ENCODE results near the gene UIMC1. TPM values are rescaled to one million over a fixed set of nuclear protein-coding genes. Genes with fewer than 3 reads are reported as not detected.

Gene UIMC1
- polyA plus RNA-seq, 1 of the 3 experiments (the other 2 are of a cell fraction), result 19.9 TPM

GRCh38 chr5:177018341-177018740, 11.8 kb upstream of the UIMC1 start:
- Histone ChIP-seq H4K20me1 (ENCODE audit: insufficient read depth) (no peaks in the 10 kb centered on the region), H3K36me3 (replicated peaks in 1 of 2; ENCODE audit: control insufficient read depth in 1 of 2, insufficient read depth in 2 of 2, low read length in 1 of 2) (no peaks in the 10 kb centered on the region), H3K27ac (ENCODE audit: low read depth in 2 of 2, low read length in 1 of 2) (no peak overlapping the region), H3F3A (replicated peaks; ENCODE audit: insufficient read depth) (peaks cover 6% of the 10 kb centered on the region), H3K27me3 (ENCODE audit: insufficient read depth) (no peaks in the 10 kb centered on the region), H3K4me3 (ENCODE audit: low read depth in 2 of 2, low read length in 1 of 2) (no peak overlapping the region), H3K9me2 (no peaks in the 10 kb centered on the region), H2AFZ (ENCODE audit: low read depth) (no peak overlapping the region), H3K9me3 (no peaks in the 10 kb centered on the region), H3K9ac (no peak overlapping the region), H3K4me2 (no peak overlapping the region), H3K4me1 (ENCODE audit: control insufficient read depth in 1 of 2, insufficient read depth in 2 of 2, low read depth in 1 of 2, low read length in 1 of 2) (peaks cover 0 to 1% of the 10 kb centered on the region in 2 experiments; a peak in 1 of 4 replicates), H3K79me2 (ENCODE audit: insufficient read depth) (peaks cover 15% of the 10 kb centered on the region; the same call in 1 of the 2 replicates)
- no peak for DNase-seq
- TF ChIP-seq RCOR1 (IDR thresholded peaks at IDR 0.05; ENCODE audit: low read length) (no peak), CHD2 (IDR thresholded peaks at IDR 0.05; ENCODE audit: low read length, partially characterized antibody) (no peak), GATA2 (CRISPR knock-in tag; IDR thresholded peaks at IDR 0.05) (no peak), TAF1 (IDR thresholded peaks at IDR 0.05; ENCODE audit: borderline replicate concordance, low read depth, low read length) (no peak), USF2 (IDR thresholded peaks at IDR 0.05; ENCODE audit: borderline replicate concordance, low read depth, low read length) (no peak), TCF12 (IDR thresholded peaks at IDR 0.05) (no peak)
- CTCF ChIA-PET, result no interaction called here
- 83% methylated on average over 2 of the region's 2 CpGs for WGBS (ENCODE audit: low lambda C conversion rate)
- POLR2A ChIA-PET, result no interaction called here

- Histone ChIP-seq H3K4me1 (ENCODE audit: control insufficient read depth in 1 of 2, insufficient read depth in 2 of 2, low read depth in 1 of 2, low read length in 1 of 2) (no peaks in the 10 kb centered on the region), H3K4me2 (no peak overlapping the region), H3F3A (replicated peaks; ENCODE audit: insufficient read depth) (no peaks in the 10 kb centered on the region), H3K36me3 (replicated peaks in 1 of 2; ENCODE audit: control insufficient read depth in 1 of 2, insufficient read depth in 2 of 2, low read length in 1 of 2) (no peaks in the 10 kb centered on the region), H3K27me3 (ENCODE audit: insufficient read depth) (no peaks in the 10 kb centered on the region), H3K9me3 (no peaks in the 10 kb centered on the region), H3K79me2 (ENCODE audit: insufficient read depth) (no peaks in the 10 kb centered on the region), H3K9me2 (no peaks in the 10 kb centered on the region), H3K27ac (ENCODE audit: low read depth in 2 of 2, low read length in 1 of 2) (no peak overlapping the region), H3K9ac (no peak overlapping the region), H2AFZ (ENCODE audit: low read depth) (no peak overlapping the region), H4K20me1 (ENCODE audit: insufficient read depth) (no peaks in the 10 kb centered on the region), H3K4me3 (ENCODE audit: low read depth in 2 of 2, low read length in 1 of 2) (no peak overlapping the region)
- TF ChIP-seq SMC3 (IDR thresholded peaks at IDR 0.05; ENCODE audit: low read depth, low read length), result no peak
- TF ChIP-seq USF2 (IDR thresholded peaks at IDR 0.05; ENCODE audit: borderline replicate concordance, low read depth, low read length), result no peak
- no peak for TF ChIP-seq JUND (IDR thresholded peaks at IDR 0.05)
- CTCF ChIA-PET, result interaction anchor here (0.8 kb wide), 1 partner anchor 97 kb away, joined by 3 read pairs; no protein-coding TSS in a partner anchor
- DNase-seq, result no peak
- WGBS (ENCODE audit: low lambda C conversion rate), result 89% methylated on average over 3 of the region's 4 CpGs
- POLR2A ChIA-PET, result no interaction called here
These were observed 8.6 kb upstream of the UIMC1 start for GRCh38 chr5:177015156-177015555.

GRCh38 chr5:177010153-177010552, 3.6 kb upstream of the UIMC1 start:
- no peaks in the 10 kb centered on the region for H3K9me3 ChIP-seq
- peaks cover 13% of the 10 kb centered on the region for H3K79me2 ChIP-seq (ENCODE audit: insufficient read depth)
- H3K9me2 ChIP-seq, result no peaks in the 10 kb centered on the region
- TF ChIP-seq FOXM1 (IDR thresholded peaks at IDR 0.05; ENCODE audit: low read depth) (no peak), SIN3A (IDR thresholded peaks at IDR 0.05; ENCODE audit: borderline replicate concordance, low read depth, low read length) (no peak), NRF1 (IDR thresholded peaks at IDR 0.05; ENCODE audit: low read depth, low read length) (no peak), MAX (IDR thresholded peaks at IDR 0.05; ENCODE audit: low read depth) (no peak), RCOR1 (IDR thresholded peaks at IDR 0.05; ENCODE audit: low read length) (no peak), USF2 (IDR thresholded peaks at IDR 0.05; ENCODE audit: borderline replicate concordance, low read depth, low read length) (no peak), ZBTB33 (IDR thresholded peaks at IDR 0.05; ENCODE audit: borderline replicate concordance, low read depth) (no peak), CHD2 (IDR thresholded peaks at IDR 0.05; ENCODE audit: low read length, partially characterized antibody) (no peak), POLR2AphosphoS5 (IDR thresholded peaks at IDR 0.05; ENCODE audit: low read depth, low read length) (no peak), JUND (IDR thresholded peaks at IDR 0.05) (no peak)
- H3K4me3 ChIP-seq (ENCODE audit: low read depth in 2 of 2, low read length in 1 of 2), result no peak overlapping the region
- POLR2A ChIA-PET, result no interaction called here
- no peaks in the 10 kb centered on the region for H3K27me3 ChIP-seq (ENCODE audit: insufficient read depth)
- no peak overlapping the region for H2AFZ ChIP-seq (ENCODE audit: low read depth)
- no peak overlapping the region for H3K27ac ChIP-seq (ENCODE audit: low read depth in 2 of 2, low read length in 1 of 2)
- DNase-seq, result no peak
- CTCF ChIA-PET, result interaction anchor here (1.5 kb wide), 2 partner anchors 17 to 61 kb away, joined by 3 read pairs; no protein-coding TSS in a partner anchor
- H3K4me2 ChIP-seq, result no peak overlapping the region
- H3K9ac ChIP-seq, result no peak overlapping the region
- H3K36me3 ChIP-seq (replicated peaks in 1 of 2; ENCODE audit: control insufficient read depth in 1 of 2, insufficient read depth in 2 of 2, low read length in 1 of 2), result no peaks in the 10 kb centered on the region
- no peaks in the 10 kb centered on the region for H3F3A ChIP-seq (replicated peaks; ENCODE audit: insufficient read depth)
- 97% methylated on average over 4 of the region's 4 CpGs for WGBS (ENCODE audit: low lambda C conversion rate)
- peaks cover under 1 to 1% of the 10 kb centered on the region in 2 experiments; a peak in 2 of 4 replicates for H3K4me1 ChIP-seq (ENCODE audit: control insufficient read depth in 1 of 2, insufficient read depth in 2 of 2, low read depth in 1 of 2, low read length in 1 of 2)
- peaks cover 6% of the 10 kb centered on the region for H4K20me1 ChIP-seq (ENCODE audit: insufficient read depth)
